Loucy (cell line): Measurements from ENCODE around the gene LHFPL3.

ENCODE experiments used
- CTCF ChIP-seq: fragments of 200-600 bp; sonication (generic); conservative IDR thresholded peaks from 2 replicates; pipeline ENCODE4 v1.5.1; 2014; ENCODE audit warnings: mild to moderate bottlenecking, antibody characterized with exemption, low read length
- EZH2phosphoT487 ChIP-seq: fragments of 200-600 bp; IDR thresholded peaks from 2 replicates; pipeline ENCODE4 v1.6.1; 2018; ENCODE audit warnings: antibody characterized with exemption, mild to moderate bottlenecking, moderate library complexity, borderline replicate concordance

- TF ChIP-seq CTCF (no peak), EZH2phosphoT487 (no peak)
Observed at GRCh38 chr7:104902183-104902582, 573.8 kb downstream of the LHFPL3 start.
